ENCODE measurements around the gene TUBGCP5.
"Not testable (repeated sequence)": the region's sequence is repeated elsewhere in the genome, so short reads cannot be mapped to it uniquely, and the experiment has no call there.

The TUBGCP5 gene

GRCh38 chr15:23014394-23015000, 24.9 kb downstream of the TUBGCP5 start:
- no peak overlapping the region for H3K18ac ChIP-seq (ENCODE audit: low read length)
- no peak overlapping the region for H4K5ac ChIP-seq (ENCODE audit: low read length)
- no peaks in the 10 kb centered on the region for H3K27me3 ChIP-seq (ENCODE audit: insufficient read depth, low read length, poor library complexity)
- H3K4me1 ChIP-seq (ENCODE audit: control insufficient read depth, low read depth, low read length) = no peaks in the 10 kb centered on the region
- H3K23ac ChIP-seq (ENCODE audit: low read length) = no peak overlapping the region
- H3K56ac ChIP-seq (ENCODE audit: low read length) = no peak overlapping the region
- DNase-seq = no peak
- no peak overlapping the region for H3K4me2 ChIP-seq (ENCODE audit: low read length)
- H3K79me1 ChIP-seq (ENCODE audit: low read length) = no peaks in the 10 kb centered on the region
- H3K4ac ChIP-seq (ENCODE audit: low read depth, low read length) = no peak overlapping the region
- no peak overlapping the region for H3K9ac ChIP-seq (ENCODE audit: low read length)
- WGBS (ENCODE audit: extremely low coverage, insufficient coverage, low lambda C conversion rate) = no CpG with 5 or more reads among the region's 3 CpGs
- no peak overlapping the region for H3K27ac ChIP-seq (ENCODE audit: low read depth, low read length)
- no peak overlapping the region for H3K4me3 ChIP-seq (ENCODE audit: low read length)
- no peak overlapping the region for H4K8ac ChIP-seq (ENCODE audit: low read depth, low read length)
- peaks cover 7% of the 10 kb centered on the region for H3K36me3 ChIP-seq (ENCODE audit: control insufficient read depth, insufficient read depth, low read length)
- no peak overlapping the region for H2BK15ac ChIP-seq (replicated peaks; ENCODE audit: low read depth)
- H2BK120ac ChIP-seq (ENCODE audit: low read depth, low read length) = no peak overlapping the region
- H2BK5ac ChIP-seq (ENCODE audit: low read length) = no peak overlapping the region
- H3K79me2 ChIP-seq (ENCODE audit: control insufficient read depth, insufficient read depth, low read length) = no peaks in the 10 kb centered on the region
- H2AK5ac ChIP-seq (ENCODE audit: low read length) = no peak overlapping the region

GRCh38 chr15:23013681-23014080, 25.7 kb downstream of the TUBGCP5 start:
- Histone ChIP-seq H3K4me2 (ENCODE audit: low read length) (no peak overlapping the region), H3K18ac (ENCODE audit: low read length) (no peak overlapping the region), H3K4ac (ENCODE audit: low read depth, low read length) (no peak overlapping the region), H2BK5ac (ENCODE audit: low read length) (no peak overlapping the region), H2AK5ac (ENCODE audit: low read length) (no peak overlapping the region), H3K23ac (ENCODE audit: low read length) (no peak overlapping the region), H3K27ac (ENCODE audit: low read depth, low read length) (no peak overlapping the region), H2BK120ac (ENCODE audit: low read depth, low read length) (no peak overlapping the region), H3K27me3 (ENCODE audit: insufficient read depth, low read length, poor library complexity) (no peaks in the 10 kb centered on the region), H4K5ac (ENCODE audit: low read length) (no peak overlapping the region), H3K56ac (ENCODE audit: low read length) (no peak overlapping the region), H3K79me1 (ENCODE audit: low read length) (no peaks in the 10 kb centered on the region), H3K4me1 (ENCODE audit: control insufficient read depth, low read depth, low read length) (no peaks in the 10 kb centered on the region), H2BK15ac (replicated peaks; ENCODE audit: low read depth) (no peak overlapping the region), H4K8ac (ENCODE audit: low read depth, low read length) (no peak overlapping the region), H3K79me2 (ENCODE audit: control insufficient read depth, insufficient read depth, low read length) (no peaks in the 10 kb centered on the region), H3K36me3 (ENCODE audit: control insufficient read depth, insufficient read depth, low read length) (peaks cover 7% of the 10 kb centered on the region), H3K9ac (ENCODE audit: low read length) (no peak overlapping the region), H3K4me3 (ENCODE audit: low read length) (no peak overlapping the region)
- WGBS (ENCODE audit: extremely low coverage, insufficient coverage, low lambda C conversion rate) = no CpG with 5 or more reads among the region's 5 CpGs
- no peak for DNase-seq

DNA sequence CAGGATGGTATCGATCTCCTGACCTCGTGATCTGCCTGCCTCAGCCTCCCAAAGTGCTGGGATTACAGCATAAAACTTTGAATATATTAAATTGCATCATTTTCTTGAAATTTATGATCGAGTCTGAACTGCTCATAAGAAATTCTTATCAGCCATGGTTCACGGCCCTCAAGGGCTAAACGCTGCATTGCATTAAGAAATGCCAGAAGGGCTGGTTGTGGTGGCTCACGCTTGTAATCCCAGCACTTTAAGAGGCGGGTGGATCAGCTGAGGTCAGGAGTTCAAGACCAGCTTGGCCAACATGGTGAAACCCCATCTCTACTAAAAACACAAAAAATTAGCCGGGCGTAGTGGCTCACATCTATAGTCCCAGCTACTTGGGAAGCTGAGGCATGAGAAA, 26.8 kb downstream of the TUBGCP5 start:
- not testable (repeated sequence) for H3K79me1 ChIP-seq (ENCODE audit: low read length); DNase-seq; H2AK5ac ChIP-seq (ENCODE audit: low read length); H2BK15ac ChIP-seq (replicated peaks; ENCODE audit: low read depth); H3K56ac ChIP-seq (ENCODE audit: low read length); H3K4me2 ChIP-seq (ENCODE audit: low read length); H3K18ac ChIP-seq (ENCODE audit: low read length); H3K4me1 ChIP-seq (ENCODE audit: control insufficient read depth, low read depth, low read length); H2BK120ac ChIP-seq (ENCODE audit: low read depth, low read length); H3K4me3 ChIP-seq (ENCODE audit: low read length); H3K9ac ChIP-seq (ENCODE audit: low read length); H3K23ac ChIP-seq (ENCODE audit: low read length); H4K8ac ChIP-seq (ENCODE audit: low read depth, low read length); H4K5ac ChIP-seq (ENCODE audit: low read length); H3K79me2 ChIP-seq (ENCODE audit: control insufficient read depth, insufficient read depth, low read length); H3K4ac ChIP-seq (ENCODE audit: low read depth, low read length); H3K27ac ChIP-seq (ENCODE audit: low read depth, low read length); H2BK5ac ChIP-seq (ENCODE audit: low read length); H3K27me3 ChIP-seq (ENCODE audit: insufficient read depth, low read length, poor library complexity); H3K36me3 ChIP-seq (ENCODE audit: control insufficient read depth, insufficient read depth, low read length)
- no CpG with 5 or more reads among the region's 9 CpGs for WGBS (ENCODE audit: extremely low coverage, insufficient coverage, low lambda C conversion rate)

- Histone ChIP-seq H3K27me3 (ENCODE audit: insufficient read depth, low read length, poor library complexity) (no peaks in the 10 kb centered on the region), H3K36me3 (ENCODE audit: control insufficient read depth, insufficient read depth, low read length) (peaks cover 13% of the 10 kb centered on the region), H2AK5ac (ENCODE audit: low read length) (no peak overlapping the region), H3K4me1 (ENCODE audit: control insufficient read depth, low read depth, low read length) (no peaks in the 10 kb centered on the region), H2BK5ac (ENCODE audit: low read length) (no peak overlapping the region), H3K4me3 (ENCODE audit: low read length) (no peak overlapping the region), H3K18ac (ENCODE audit: low read length) (no peak overlapping the region), H3K56ac (ENCODE audit: low read length) (no peak overlapping the region), H2BK120ac (ENCODE audit: low read depth, low read length) (no peak overlapping the region), H3K23ac (ENCODE audit: low read length) (no peak overlapping the region), H2BK15ac (replicated peaks; ENCODE audit: low read depth) (no peak overlapping the region), H3K4me2 (ENCODE audit: low read length) (no peak overlapping the region), H4K8ac (ENCODE audit: low read depth, low read length) (no peak overlapping the region), H4K5ac (ENCODE audit: low read length) (no peak overlapping the region), H3K9ac (ENCODE audit: low read length) (no peak overlapping the region), H3K79me2 (ENCODE audit: control insufficient read depth, insufficient read depth, low read length) (no peaks in the 10 kb centered on the region), H3K79me1 (ENCODE audit: low read length) (no peaks in the 10 kb centered on the region), H3K27ac (ENCODE audit: low read depth, low read length) (no peak overlapping the region), H3K4ac (ENCODE audit: low read depth, low read length) (no peak overlapping the region)
- WGBS (ENCODE audit: extremely low coverage, insufficient coverage, low lambda C conversion rate) = no CpG with 5 or more reads among the region's 5 CpGs
- DNase-seq = no peak
These were observed 35.6 kb downstream of the TUBGCP5 start for GRCh38 chr15:23003736-23004135.

GRCh38 chr15:23002920-23003319, 36.4 kb downstream of the TUBGCP5 start:
- no peak overlapping the region for H3K18ac ChIP-seq (ENCODE audit: low read length)
- H2BK120ac ChIP-seq (ENCODE audit: low read depth, low read length) = no peak overlapping the region
- H2BK15ac ChIP-seq (replicated peaks; ENCODE audit: low read depth) = no peak overlapping the region
- H3K4me1 ChIP-seq (ENCODE audit: control insufficient read depth, low read depth, low read length) = no peaks in the 10 kb centered on the region
- H3K56ac ChIP-seq (ENCODE audit: low read length) = no peak overlapping the region
- H3K27me3 ChIP-seq (ENCODE audit: insufficient read depth, low read length, poor library complexity) = no peaks in the 10 kb centered on the region
- H3K36me3 ChIP-seq (ENCODE audit: control insufficient read depth, insufficient read depth, low read length) = peaks cover 13% of the 10 kb centered on the region
- no peak for DNase-seq
- no peak overlapping the region for H3K4me2 ChIP-seq (ENCODE audit: low read length)
- H2AK5ac ChIP-seq (ENCODE audit: low read length) = no peak overlapping the region
- no peaks in the 10 kb centered on the region for H3K79me1 ChIP-seq (ENCODE audit: low read length)
- no peaks in the 10 kb centered on the region for H3K79me2 ChIP-seq (ENCODE audit: control insufficient read depth, insufficient read depth, low read length)
- H3K27ac ChIP-seq (ENCODE audit: low read depth, low read length) = no peak overlapping the region
- H2BK5ac ChIP-seq (ENCODE audit: low read length) = no peak overlapping the region
- H3K4ac ChIP-seq (ENCODE audit: low read depth, low read length) = no peak overlapping the region
- H3K23ac ChIP-seq (ENCODE audit: low read length) = no peak overlapping the region
- no peak overlapping the region for H3K4me3 ChIP-seq (ENCODE audit: low read length)
- WGBS (ENCODE audit: extremely low coverage, insufficient coverage, low lambda C conversion rate) = no CpG with 5 or more reads among the region's 2 CpGs
- no peak overlapping the region for H4K8ac ChIP-seq (ENCODE audit: low read depth, low read length)
- no peak overlapping the region for H3K9ac ChIP-seq (ENCODE audit: low read length)
- H4K5ac ChIP-seq (ENCODE audit: low read length) = no peak overlapping the region

GRCh38 chr15:22995795-22996194, 43.6 kb downstream of the TUBGCP5 start:
- no peaks in the 10 kb centered on the region for H3K27me3 ChIP-seq (ENCODE audit: insufficient read depth, low read length, poor library complexity)
- no peaks in the 10 kb centered on the region for H3K36me3 ChIP-seq (ENCODE audit: control insufficient read depth, insufficient read depth, low read length)
- no peak overlapping the region for H3K4me2 ChIP-seq (ENCODE audit: low read length)
- H2BK15ac ChIP-seq (replicated peaks; ENCODE audit: low read depth) = no peak overlapping the region
- no peak overlapping the region for H4K8ac ChIP-seq (ENCODE audit: low read depth, low read length)
- H2BK120ac ChIP-seq (ENCODE audit: low read depth, low read length) = no peak overlapping the region
- H3K4me1 ChIP-seq (ENCODE audit: control insufficient read depth, low read depth, low read length) = no peaks in the 10 kb centered on the region
- no peak overlapping the region for H2AK5ac ChIP-seq (ENCODE audit: low read length)
- no peak overlapping the region for H3K23ac ChIP-seq (ENCODE audit: low read length)
- no peak overlapping the region for H3K4ac ChIP-seq (ENCODE audit: low read depth, low read length)
- H3K4me3 ChIP-seq (ENCODE audit: low read length) = no peak overlapping the region
- no peak overlapping the region for H3K27ac ChIP-seq (ENCODE audit: low read depth, low read length)
- H3K18ac ChIP-seq (ENCODE audit: low read length) = no peak overlapping the region
- no CpG with 5 or more reads among the region's 7 CpGs for WGBS (ENCODE audit: extremely low coverage, insufficient coverage, low lambda C conversion rate)
- H4K5ac ChIP-seq (ENCODE audit: low read length) = no peak overlapping the region
- no peak for DNase-seq
- H3K79me2 ChIP-seq (ENCODE audit: control insufficient read depth, insufficient read depth, low read length) = no peaks in the 10 kb centered on the region
- no peak overlapping the region for H2BK5ac ChIP-seq (ENCODE audit: low read length)
- H3K9ac ChIP-seq (ENCODE audit: low read length) = no peak overlapping the region
- H3K79me1 ChIP-seq (ENCODE audit: low read length) = no peaks in the 10 kb centered on the region
- no peak overlapping the region for H3K56ac ChIP-seq (ENCODE audit: low read length)

All from mesendoderm (in vitro differentiated cells).